Calu3 (cell line): ENCODE measurements around the gene ELOVL5. TPM values are rescaled to one million over a fixed set of nuclear protein-coding genes. Genes with fewer than 3 reads are reported as not detected.

Experiments
- BruUV-seq: library from RNA; stranded (reverse); fragments of 400-500 nt; replicated peaks from 2 replicates; lab custom pipeline; 2021; lab: Mats Ljungman, UMichigan
- CTCF ChIA-PET: fragments of 300-600 bp; sonication (Branson Sonifier 250); formaldehyde crosslinking; loops from one replicate; lab custom pipeline; 2022; ENCODE audit warnings: antibody characterized with exemption; lab: Charles Lee
- DNase-seq: peaks from one replicate; pipeline ENCODE4 v3.0.0; 2022
- H3K27ac Mint-ChIP-seq: one replicate; pipeline ENCODE4 v1.8.0; 2022; ENCODE audit warnings: mixed read lengths; ENCODE audit not compliant: unreplicated experiment
- H3K27me3 Mint-ChIP-seq: one replicate; pipeline ENCODE4 v1.8.0; 2022; ENCODE audit warnings: mixed read lengths; ENCODE audit not compliant: unreplicated experiment
- H3K36me3 Mint-ChIP-seq: one replicate; pipeline ENCODE4 v1.8.0; 2022; ENCODE audit warnings: mild to moderate bottlenecking, moderate library complexity, mixed read lengths; ENCODE audit not compliant: insufficient read depth, unreplicated experiment
- H3K4me1 Mint-ChIP-seq: one replicate; pipeline ENCODE4 v1.8.0; 2022; ENCODE audit warnings: mild to moderate bottlenecking, low read depth, mixed read lengths; ENCODE audit not compliant: unreplicated experiment
- H3K4me3 Mint-ChIP-seq: one replicate; pipeline ENCODE4 v1.8.0; 2022; ENCODE audit warnings: mild to moderate bottlenecking, low read depth, moderate library complexity, mixed read lengths; ENCODE audit not compliant: unreplicated experiment
- H3K9me3 Mint-ChIP-seq: one replicate; pipeline ENCODE4 v1.8.0; 2022; ENCODE audit warnings: low read depth, mixed read lengths; ENCODE audit not compliant: unreplicated experiment
- CTCF ChIP-seq: fragments of 200-600 bp; IDR thresholded peaks from one replicate; pipeline ENCODE4 v1.8.0; 2022; ENCODE audit warnings: antibody characterized with exemption; ENCODE audit not compliant: unreplicated experiment
- intact Hi-C: fragments of 100-400 bp; cut with micrococcal nuclease; formaldehyde crosslinking; loops from one replicate; pipeline ENCODE4 v1.10.0; 2022; ENCODE audit not compliant: unreplicated experiment
- total RNA-seq: library from RNA; stranded (reverse); gene quantifications from 2 replicates; pipeline ENCODE4 v1.2.3, GENCODE V29; 2022

ELOVL5 gene
- total RNA-seq, 1 experiment from 2014 or later: 114 TPM

GRCh38 chr6:53246924-53247323 lies 101.8 kb downstream of the ELOVL5 start:
- CTCF ChIA-PET: interaction anchor here (0.5 kb wide), 1 partner anchor 8 kb away, joined by 6 read pairs; no protein-coding TSS in a partner anchor
- no peaks in the 10 kb centered on the region for H3K27me3 Mint-ChIP-seq
- no peak for TF ChIP-seq CTCF
- no peak overlapping the region for H3K27ac Mint-ChIP-seq
- intact Hi-C loops: no loop called here
- no peak overlapping the region for H3K4me3 Mint-ChIP-seq
- no TSS peak for BruUV-seq
- no peaks in the 10 kb centered on the region for H3K36me3 Mint-ChIP-seq
- no peaks in the 10 kb centered on the region for H3K9me3 Mint-ChIP-seq
- DNase-seq: no peak
- no peaks in the 10 kb centered on the region for H3K4me1 Mint-ChIP-seq

GRCh38 chr6:53244958-53245357 lies 103.8 kb downstream of the ELOVL5 start:
- CTCF ChIA-PET: no interaction called here
- intact Hi-C loops: no loop called here
- no TSS peak for BruUV-seq
- Mint-ChIP-seq H3K36me3 (no peaks in the 10 kb centered on the region), H3K9me3 (no peaks in the 10 kb centered on the region), H3K4me1 (no peaks in the 10 kb centered on the region), H3K27ac (no peak overlapping the region), H3K27me3 (no peaks in the 10 kb centered on the region), H3K4me3 (no peak overlapping the region)
- TF ChIP-seq CTCF: no peak
- no peak for DNase-seq

GRCh38 chr6:53244399-53244931 lies 104.3 kb downstream of the ELOVL5 start:
- Mint-ChIP-seq H3K4me3 (no peak overlapping the region), H3K36me3 (no peaks in the 10 kb centered on the region), H3K9me3 (no peaks in the 10 kb centered on the region), H3K27ac (no peak overlapping the region), H3K4me1 (no peaks in the 10 kb centered on the region), H3K27me3 (no peaks in the 10 kb centered on the region)
- CTCF ChIA-PET: no interaction called here
- intact Hi-C loops: no loop called here
- no peak for TF ChIP-seq CTCF
- BruUV-seq: no TSS peak
- DNase-seq: no peak

GRCh38 chr6:53241938-53242337 lies 106.8 kb downstream of the ELOVL5 start:
- BruUV-seq: no TSS peak
- Mint-ChIP-seq H3K27ac (no peak overlapping the region), H3K4me3 (no peak overlapping the region), H3K36me3 (no peaks in the 10 kb centered on the region), H3K27me3 (no peaks in the 10 kb centered on the region), H3K4me1 (no peaks in the 10 kb centered on the region), H3K9me3 (no peaks in the 10 kb centered on the region)
- CTCF ChIA-PET: no interaction called here
- no peak for DNase-seq
- no peak for TF ChIP-seq CTCF
- intact Hi-C loops: no loop called here
